ENCODE results near the gene PAGR1.
"Not testable (repeated sequence)": the region's sequence is repeated elsewhere in the genome, so short reads cannot be mapped to it uniquely, and the experiment has no call there.

Gene PAGR1

DNA sequence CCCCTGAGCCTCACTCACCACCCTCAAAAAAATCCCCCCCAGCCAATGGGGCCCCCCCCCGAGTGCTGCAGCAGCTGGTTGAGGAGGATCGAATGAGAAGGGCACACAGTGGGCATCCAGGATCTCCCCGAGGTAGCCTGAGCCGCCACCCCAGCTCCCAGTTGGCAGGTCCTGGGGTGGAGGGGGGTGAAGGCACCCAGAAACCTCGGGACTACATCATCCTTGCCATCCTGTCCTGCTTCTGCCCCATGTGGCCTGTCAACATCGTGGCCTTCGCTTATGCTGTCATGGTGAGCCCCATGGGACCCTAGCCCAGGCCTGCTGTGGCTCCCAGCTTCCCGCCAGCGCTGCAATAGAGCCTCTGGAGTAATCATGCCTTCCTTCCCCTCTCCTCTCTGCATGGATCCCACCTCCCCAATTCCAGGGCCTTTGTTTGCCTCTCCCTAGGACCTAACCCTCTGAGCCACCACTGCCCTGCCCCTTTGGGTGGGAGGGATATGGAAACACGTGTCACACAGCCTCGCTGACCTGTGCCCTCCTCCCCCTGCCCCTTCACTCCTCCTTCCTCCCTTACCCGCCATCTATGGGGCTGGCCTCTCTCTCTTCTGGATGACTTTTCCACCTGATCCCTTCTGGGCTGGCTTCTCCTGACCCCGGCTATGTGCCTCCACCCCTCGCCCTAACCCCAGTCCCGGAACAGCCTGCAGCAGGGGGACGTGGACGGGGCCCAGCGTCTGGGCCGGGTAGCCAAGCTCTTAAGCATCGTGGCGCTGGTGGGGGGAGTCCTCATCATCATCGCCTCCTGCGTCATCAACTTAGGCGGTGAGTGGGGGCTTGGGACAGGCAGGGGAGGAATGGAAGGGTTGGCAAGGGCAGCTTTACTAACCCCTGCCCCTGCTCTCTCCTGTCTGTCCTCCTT, 2.0 kb upstream of the PAGR1 start:
- DNase-seq = no peak

DNA sequence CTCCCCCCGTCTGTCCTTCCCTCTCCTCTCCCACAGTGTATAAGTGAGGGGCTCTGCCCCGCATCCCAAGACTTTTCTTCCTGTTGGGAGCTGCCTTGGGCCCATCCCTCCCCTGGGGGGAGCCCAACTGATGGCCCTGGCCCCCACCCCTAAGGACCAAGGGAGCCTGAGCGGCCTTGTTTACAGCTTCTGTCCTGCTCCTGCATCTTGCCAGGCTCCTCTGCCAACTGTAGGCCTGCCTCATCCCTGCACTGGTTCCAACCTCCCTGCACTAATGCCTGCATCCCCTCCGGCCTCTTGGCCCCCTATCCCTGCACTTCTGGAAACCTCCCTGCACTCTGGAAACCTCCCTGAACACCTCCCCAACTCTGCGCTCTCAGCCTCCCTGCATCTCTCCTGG, 1.4 kb upstream of the PAGR1 start:
- no peak for DNase-seq

DNA sequence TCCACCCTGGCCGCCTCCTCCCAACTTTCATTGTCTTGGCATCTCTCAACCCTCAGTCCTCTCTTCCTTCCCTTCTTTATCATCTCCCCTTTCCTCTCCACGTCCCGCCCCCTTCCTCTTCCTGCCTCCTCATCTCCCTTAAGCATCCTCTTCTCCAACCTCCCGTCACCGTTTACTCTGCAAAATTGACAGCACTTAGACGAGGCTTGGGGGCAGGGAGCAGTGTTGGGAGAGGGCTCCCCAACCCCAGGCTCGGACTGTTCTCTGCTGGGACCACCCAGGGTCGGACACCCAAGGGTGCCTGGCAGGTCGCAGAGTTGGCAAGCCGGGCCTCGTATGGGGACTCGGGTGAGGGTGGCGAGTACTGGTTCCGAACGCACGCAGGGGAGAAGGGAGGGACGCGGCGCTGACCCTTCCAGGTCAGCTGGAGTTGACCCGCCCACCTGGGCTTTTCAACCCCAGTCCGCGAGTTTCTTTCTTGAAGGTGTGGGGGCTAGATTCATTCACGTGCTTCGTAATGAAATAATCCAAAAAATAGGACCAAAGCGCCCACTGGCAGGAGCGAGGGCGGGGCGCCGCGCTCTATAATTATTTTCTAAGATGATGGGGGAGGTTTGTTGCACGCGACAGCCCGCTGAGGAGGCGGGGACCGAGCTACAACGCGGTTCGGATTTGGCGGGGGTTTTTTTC, 775 bp upstream of the PAGR1 start:
- DNase-seq = no peak

DNA sequence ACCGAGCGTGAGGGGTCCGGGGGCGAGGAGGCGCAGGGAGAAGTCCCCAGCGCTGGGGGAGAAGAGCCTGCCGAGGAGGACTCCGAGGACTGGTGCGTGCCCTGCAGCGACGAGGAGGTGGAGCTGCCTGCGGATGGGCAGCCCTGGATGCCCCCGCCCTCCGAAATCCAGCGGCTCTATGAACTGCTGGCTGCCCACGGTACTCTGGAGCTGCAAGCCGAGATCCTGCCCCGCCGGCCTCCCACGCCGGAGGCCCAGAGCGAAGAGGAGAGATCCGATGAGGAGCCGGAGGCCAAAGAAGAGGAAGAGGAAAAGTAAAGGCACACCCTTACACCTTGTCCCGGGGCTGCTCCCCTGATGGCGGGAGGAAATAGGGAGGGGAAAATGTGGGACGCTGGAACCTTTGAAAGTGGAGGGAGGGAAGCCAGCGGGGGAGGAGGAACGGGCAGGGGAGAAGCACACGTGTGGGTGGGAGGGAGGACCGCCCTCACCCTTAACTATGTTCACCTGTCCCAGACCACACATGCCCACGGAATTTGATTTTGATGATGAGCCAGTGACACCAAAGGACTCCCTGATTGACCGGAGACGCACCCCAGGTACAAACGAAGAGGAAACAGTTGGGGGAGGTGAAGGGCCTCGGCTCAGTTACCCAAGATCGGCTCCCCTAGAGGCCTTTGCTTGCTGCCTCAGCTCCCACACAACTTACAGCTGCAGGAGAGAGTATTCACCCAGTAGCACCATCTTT, 916 bp downstream of the PAGR1 start:
- no peak for DNase-seq

DNA sequence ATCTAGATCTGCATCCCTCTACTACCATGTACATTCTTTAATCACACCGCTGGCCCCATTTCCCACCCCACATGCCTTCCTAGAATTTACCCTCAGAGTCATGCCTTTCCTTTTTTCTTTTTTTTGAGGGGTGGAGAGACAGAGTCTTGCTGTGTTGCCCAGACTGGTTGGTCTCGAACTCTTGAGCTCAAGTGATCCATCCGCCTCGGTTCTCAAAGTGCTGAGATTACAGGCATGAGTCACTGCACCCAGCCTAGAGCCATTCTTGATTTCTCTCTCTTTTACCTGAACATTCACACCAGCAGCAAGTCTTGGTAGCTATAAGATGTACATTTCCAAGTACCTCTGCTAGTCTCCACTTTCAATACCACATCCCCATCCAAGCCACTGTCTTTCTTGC, 2.1 kb downstream of the PAGR1 start:
- no peak for DNase-seq

DNA sequence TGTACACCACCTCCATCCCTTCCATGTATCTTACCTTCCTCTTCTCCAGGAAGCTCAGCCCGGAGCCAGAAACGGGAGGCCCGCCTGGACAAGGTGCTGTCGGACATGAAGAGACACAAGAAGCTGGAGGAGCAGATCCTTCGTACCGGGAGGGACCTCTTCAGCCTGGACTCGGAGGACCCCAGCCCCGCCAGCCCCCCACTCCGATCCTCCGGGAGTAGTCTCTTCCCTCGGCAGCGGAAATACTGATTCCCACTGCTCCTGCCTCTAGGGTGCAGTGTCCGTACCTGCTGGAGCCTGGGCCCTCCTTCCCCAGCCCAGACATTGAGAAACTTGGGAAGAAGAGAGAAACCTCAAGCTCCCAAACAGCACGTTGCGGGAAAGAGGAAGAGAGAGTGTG, 3.6 kb downstream of the PAGR1 start:
- DNase-seq = no peak

DNA sequence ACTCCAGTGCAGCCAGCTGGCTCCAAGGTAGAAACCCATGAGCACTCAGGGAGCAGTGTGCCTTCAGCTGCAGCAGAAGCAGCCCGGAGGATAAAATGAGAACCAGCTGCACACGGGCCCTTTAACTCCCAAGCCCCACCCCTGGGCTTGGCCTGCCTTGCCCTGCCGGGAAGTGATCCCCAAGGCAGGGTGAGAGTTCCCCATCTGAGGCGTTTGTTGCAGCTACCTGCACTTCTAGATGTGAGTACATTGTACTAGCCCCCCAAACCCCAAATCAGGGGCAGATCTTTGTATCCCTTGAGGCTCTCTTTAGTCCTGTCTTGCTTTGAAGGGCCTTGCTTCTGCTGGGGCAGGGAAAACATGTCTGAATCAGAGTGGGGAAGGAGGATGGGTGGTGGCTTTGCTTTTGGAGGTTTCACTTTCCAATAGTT, 4.3 kb downstream of the PAGR1 start, which contains the start of gene MVP:
TSS of gene MVP (plus strand) at position 192 of the 431 bp plus-strand sequence. CDS start 10,088 bp downstream, outside the sequence.
- no peak for DNase-seq

DNA sequence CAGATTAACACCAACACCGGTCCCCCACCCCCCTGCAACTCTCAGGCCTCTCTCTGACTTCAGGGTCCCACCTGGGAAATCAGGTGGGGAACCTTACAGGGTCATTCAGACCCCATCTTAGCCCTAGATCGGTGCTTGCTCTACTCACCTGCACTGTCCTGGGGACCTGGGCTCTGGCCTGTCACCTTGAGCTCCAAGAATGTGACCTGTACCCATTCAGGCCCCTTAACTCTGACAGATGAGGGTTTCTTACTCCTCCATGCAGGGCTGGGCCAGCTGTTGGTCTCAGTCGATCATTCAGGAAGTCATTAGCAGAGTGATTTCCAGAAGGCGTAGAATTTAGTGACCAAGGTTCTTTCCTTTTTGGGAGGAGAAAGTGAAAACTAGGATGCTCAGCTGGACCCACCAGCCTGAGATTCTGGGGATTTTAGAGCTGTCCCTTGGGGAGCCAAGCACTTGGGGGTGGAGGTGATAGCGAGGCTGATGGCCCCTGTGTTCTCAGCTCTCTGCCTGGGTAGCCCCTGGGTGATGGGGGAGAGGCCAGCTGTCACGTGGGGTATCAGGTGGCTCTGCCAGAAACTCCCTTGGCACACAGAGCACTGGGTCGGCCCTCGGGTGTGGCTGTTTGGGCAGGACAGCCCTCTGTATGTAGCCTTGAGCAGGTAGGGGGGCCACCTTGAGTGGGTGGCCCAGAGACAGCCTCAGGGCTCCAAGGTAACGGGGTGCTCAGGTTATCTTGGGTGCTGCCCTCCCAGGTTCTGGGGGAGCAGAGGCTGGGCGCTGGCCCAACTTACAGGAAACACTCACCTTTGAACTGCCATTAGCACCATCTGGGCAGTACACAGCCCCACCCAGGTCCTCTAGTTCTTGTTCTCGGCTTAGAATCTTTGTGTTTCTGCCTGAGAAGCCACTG, 5.0 kb downstream of the PAGR1 start:
- no peak for DNase-seq

DNA sequence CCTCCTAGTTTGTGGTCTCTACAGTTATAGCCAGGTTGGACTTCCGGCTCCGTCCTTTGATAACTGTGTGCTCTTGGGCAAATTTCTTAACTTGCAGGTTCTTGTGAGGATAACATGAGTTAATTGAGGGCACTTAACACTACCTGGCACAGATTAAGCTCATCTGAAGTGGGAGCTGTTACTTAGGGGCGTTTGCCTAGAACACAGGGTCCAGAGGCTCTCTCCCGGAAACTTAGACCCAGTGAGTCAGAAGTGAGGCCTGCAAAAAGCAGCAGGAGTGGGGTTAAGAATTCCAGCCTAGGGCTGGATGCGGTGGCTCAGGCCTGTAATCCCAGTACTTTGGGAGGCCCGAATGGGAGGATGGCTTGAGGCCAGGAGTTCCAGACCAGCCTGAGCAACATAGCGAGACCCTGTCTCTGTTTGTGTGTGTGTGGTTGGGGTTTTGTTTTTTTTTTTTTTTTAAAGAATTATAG, 5.7 kb downstream of the PAGR1 start:
- no peak for DNase-seq

DNA sequence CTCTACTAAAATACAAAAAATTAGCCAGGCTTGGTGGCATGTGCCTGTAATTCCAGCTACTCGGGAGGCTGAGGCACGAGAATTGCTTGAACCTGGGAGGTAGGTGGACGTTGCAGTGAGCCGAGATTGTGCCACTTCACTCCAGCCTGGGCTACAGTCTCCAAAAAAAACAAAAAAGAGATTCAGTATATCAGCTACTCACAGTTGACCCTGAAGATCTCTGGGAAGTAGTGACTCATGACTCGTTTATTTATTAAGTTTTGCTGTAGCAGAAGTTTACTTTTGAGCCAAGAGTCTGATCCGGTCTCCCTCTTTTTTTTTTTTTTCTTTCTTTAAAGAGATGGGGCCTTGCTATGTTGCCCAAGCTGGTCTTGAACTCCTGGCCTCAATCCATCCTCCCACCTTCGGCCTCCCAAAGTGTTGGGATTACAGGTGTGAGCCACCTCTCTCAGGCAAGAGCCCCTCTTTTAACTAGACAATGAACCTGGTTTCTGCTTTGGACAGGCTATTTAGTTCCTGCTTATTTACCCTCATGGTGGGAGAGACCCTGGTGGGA, 8.7 kb downstream of the PAGR1 start:
- DNase-seq = no peak

DNA sequence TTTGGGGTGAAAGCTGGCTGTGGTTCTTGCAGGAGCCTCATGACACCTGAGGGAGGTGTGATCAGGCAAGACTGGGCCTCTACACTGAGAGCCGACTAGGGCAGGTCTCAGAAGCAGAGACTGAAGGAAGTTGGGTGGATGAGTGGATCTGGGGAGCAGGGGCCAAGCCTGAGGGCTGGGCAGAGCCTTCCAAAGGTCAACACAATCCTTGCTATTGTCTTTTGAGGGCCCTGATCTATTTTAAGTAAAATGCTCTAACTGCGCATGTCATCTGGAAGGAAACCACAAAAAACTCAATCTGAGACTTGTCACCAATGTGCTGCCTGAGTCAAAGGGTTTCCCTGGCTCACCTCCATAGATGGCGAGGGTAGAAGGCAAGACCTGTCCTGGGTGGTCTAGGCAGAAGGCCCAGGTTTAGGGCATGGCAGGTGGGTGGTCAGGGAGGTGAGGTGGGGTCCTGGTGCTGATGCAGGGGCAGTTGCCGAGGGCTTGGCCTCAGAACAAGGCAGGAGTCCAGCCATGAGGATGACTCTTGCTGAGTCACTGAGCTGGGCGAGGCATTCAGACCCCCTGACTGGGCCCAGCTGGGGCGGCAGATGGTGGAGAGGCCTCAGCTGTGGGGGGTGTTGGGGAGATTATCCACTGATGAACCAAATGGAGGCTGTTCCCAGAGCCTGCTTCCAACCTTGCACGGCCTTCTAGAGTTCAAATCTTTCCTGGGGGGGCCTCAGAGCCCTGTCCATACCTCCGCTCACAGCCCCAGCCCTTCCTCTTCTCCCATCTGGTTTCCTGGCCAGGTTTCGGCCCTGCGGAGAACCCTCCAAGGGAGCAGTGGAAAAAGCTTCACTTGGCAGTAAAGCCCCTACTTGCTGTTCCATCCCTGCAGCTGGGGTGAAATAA, 9.4 kb downstream of the PAGR1 start:
- DNase-seq = peak; percentile 76

DNA sequence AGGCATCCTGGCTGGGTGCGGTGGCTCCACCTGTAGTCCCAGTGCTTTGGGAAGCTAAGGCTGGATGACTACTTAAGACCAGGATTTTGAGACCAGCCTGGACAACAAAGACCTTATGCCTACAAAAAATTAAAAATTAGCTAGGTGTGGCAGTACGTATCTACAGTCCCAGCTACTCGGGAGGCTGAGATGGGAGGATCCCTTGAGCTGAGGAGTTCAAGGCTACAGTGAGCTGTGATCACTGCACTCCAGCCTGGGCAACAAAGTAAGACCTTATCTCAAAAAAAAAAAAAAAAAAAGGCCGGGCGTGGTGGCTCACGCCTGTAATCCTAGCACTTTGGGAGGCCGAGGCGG, 10.4 kb downstream of the PAGR1 start:
- no peak for DNase-seq

DNA sequence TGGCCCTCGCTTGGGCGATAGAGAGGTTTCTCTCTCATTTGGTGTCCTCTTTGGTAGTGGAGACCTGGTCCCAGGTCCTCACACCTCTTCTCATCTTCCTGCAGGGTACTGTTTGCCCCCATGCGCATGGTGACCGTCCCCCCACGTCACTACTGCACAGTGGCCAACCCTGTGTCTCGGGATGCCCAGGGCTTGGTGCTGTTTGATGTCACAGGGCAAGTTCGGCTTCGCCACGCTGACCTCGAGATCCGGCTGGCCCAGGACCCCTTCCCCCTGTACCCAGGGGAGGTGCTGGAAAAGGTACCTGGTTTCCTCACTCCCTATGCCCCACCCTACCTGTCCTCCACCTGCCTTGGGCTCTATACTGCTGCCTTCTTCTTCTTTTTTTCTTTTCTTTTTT, 14.8 kb downstream of the PAGR1 start:
- DNase-seq = no peak

DNA sequence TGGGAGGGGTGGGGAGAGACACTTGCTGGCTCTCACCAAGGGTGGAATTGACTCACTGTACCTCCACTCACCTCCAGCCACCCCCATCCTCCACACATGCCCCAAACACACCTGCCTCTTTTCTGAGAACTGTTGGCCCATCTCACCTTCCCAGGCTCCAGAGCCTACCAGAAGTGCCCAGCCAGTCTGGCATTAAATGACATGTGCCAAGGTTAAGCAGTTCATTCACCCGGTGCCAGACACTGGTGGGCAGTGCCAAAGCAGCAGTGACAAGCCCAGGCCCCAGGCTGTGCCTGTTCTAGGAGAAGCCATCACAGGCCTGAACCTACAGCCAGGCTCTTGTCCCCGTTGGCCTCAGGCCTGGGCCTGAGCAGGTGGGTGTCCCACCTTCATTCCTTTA, 15.5 kb downstream of the PAGR1 start:
- no peak for DNase-seq

DNA sequence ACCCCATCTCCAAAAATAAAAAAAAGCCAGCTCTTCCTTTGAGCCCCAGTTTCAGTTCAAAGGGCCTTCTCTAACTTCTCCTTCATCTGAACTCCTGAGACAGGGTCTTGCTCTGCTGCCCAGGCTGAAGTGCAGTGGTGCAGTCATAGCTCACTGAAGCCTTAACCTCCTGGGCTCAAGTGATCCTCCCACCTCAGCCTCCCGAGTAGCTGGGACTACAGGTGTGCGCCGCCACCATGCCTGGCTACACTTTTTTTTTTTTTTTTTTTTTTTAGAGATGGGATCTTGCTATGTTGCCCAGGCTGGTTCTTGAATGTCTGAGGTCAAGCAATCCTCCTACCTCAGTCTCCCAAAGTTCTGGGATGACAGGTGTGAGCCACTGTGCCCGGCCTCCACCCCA, 17.3 kb downstream of the PAGR1 start:
- DNase-seq = not testable (repeated sequence)

DNA sequence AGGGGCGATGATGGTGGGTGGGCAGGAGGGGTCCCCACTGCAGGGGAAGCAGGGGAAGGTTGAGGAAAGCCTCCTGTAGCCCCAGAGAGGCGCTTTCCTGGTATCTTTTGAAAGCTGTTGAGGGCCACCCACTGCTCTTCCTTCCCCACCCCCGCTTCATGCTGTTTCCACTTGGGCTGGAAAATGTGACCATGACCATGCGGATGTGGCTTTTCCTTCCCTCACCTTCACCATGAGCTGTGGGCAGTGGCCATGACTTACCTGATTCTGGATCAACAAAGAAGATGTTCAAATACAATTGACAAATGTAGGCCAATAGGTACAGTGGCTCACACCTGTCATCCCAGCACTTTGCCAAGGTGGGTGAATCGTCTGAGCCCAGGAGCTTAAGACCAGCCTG, 18.1 kb downstream of the PAGR1 start:
- DNase-seq = no peak

DNA sequence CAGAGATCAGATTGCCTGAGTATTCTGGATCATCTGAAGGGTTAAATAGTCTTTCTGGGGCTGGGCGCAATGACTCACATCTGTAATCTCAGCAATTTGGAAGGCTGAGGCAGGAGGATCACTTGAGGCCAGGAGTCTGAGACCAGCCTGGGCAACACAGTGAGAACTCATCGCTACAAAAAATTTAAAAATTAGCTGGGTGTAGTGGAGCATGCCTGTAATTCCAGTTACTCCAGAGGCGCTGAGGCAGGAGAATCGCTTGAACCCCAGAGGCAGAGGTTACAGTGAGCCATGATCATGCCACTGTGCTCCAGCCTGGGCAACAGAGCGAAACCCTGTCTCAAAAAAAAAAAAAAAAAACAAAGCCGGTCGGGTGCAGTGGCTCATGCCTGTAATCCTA, 20.0 kb downstream of the PAGR1 start:
- no peak for DNase-seq

DNA sequence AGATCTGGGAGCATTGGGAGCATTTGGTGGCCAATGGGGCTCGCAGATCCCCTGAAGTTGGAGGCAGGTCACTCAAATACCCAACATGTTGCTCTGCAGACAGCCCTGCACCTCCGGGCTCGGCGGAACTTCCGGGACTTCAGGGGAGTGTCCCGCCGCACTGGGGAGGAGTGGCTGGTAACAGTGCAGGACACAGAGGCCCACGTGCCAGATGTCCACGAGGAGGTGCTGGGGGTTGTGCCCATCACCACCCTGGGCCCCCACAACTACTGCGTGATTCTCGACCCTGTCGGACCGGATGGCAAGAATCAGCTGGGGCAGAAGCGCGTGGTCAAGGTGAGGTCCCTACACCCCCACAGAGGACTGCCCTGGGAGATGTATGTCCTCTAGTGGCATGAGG, 20.7 kb downstream of the PAGR1 start:
- no peak for DNase-seq

DNA sequence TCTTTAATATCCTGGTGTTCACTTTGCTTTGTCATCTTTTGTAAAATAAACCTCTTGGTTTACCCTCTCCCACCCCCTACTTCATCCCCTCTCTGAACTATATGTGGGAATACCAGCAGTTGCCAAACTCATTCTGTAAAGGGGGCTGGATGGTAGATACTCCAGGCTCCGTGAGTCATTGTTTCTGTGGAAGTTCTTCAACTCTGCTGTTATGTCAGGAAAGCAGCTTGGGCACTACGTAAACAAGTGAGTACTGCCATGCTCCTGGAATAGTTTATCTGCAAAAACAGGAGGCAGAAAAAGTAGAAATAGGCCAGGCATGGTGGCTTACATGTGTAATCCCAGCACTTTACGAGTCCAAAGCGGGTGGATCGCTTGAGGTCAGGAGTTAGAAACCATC, 21.9 kb downstream of the PAGR1 start:
- no peak for DNase-seq

DNA sequence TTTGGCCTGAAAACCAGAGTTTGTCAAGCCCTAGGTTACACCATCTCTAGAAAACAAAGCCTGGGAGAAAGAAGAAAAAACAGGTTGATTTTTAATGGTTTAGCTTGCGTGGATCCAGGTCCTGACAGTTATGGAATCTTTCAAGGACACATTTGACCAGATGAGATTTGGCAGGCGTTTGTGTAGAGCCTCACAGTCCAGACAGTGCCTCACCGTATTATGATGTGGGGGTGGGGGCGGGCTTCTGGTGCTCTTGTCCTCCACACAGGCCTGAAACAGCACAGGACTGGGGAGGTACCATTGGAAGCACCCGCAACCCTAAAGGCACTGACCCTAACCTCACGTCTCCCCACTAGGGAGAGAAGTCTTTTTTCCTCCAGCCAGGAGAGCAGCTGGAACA, 23.9 kb downstream of the PAGR1 start:
- no peak for DNase-seq

DNA sequence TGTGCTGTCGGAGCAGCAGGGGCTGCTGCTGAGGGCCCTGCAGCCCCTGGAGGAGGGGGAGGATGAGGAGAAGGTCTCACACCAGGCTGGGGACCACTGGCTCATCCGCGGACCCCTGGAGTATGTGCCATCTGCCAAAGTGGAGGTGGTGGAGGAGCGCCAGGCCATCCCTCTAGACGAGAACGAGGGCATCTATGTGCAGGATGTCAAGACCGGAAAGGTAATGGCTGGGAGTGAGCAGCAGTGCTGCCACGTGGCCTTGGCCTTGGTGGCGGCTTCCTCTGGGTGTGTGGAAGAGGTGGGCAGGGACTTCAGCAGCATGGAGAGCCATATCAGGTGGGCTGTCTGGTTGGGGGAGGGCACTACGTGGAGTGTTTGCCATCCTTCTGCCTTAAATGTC, 24.3 kb downstream of the PAGR1 start:
- DNase-seq = no peak
